HepG2 (cell line): ENCODE measurements around the gene COX7A1. TPM values are rescaled to one million over a fixed set of nuclear protein-coding genes. Genes with fewer than 3 reads are reported as not detected.

ENCODE experiments used
- ATAC-seq: fragments of 200-7000 bp; cut with Tn5 transposase; 3 replicates; pipeline ENCODE4 v1.9.1; 2020; ENCODE audit warnings: mild to moderate bottlenecking, moderate library complexity
- BruUV-seq: library from RNA; stranded (reverse); fragments of 400-500 nt; replicated peaks from 2 replicates; lab custom pipeline; 2021; lab: Mats Ljungman, UMichigan
- CTCF ChIA-PET: fragments of 300-600 bp; formaldehyde crosslinking; extraction: SDS; loops from one replicate; lab custom pipeline; 2021; ENCODE audit warnings: low total read pairs, inconsistent platforms, low intra/inter-chr PET ratio; lab: Yijun Ruan, JAX
- POLR2A ChIA-PET: fragments of 350-600 bp; sonication (Branson Sonifier 250); formaldehyde crosslinking; loops from one replicate; lab custom pipeline; 2020; ENCODE audit warnings: antibody characterized with exemption, inconsistent platforms; lab: Yijun Ruan, JAX
- DNase-seq: peaks from one replicate; pipeline ENCODE4 v3.0.0-alpha.2; 2015; ENCODE audit warnings: low spot score
- FAIRE-seq: peaks from 3 replicates; lab custom pipeline; 2011; peaks lifted over from hg19 to GRCh38; lab: Jason Lieb, UNC
- H2AFZ ChIP-seq: one replicate; pipeline ENCODE4 v1.6.1; 2011; ENCODE audit warnings: low read length, inconsistent platforms
- H3K27ac ChIP-seq: fragments of 300-600 bp; 3 replicates; pipeline ENCODE4 v1.8.0; 2011; ENCODE audit warnings: mixed run types, mild to moderate bottlenecking, mixed read lengths, low read length, inconsistent platforms; ENCODE audit not compliant: insufficient read depth; ENCODE audit errors: extremely low read length
- H3K27me3 ChIP-seq, 2 experiments: fragments of 200-600 bp in 1 of 2; 2 replicates in 1 of 2; 3 replicates in 1 of 2; pipeline versions ENCODE4 v1.6.0 to v1.8.0; 2011; ENCODE audit warnings: low read length in 2 of 2, mild to moderate bottlenecking in 2 of 2, moderate library complexity in 2 of 2, inconsistent platforms in 1 of 2; ENCODE audit not compliant: insufficient read depth in 2 of 2, control insufficient read depth in 1 of 2
- H3K36me3 ChIP-seq, 2 experiments: fragments of 200-600 bp in 1 of 2; replicated peaks in 1 of 2; 2 replicates in 1 of 2; 3 replicates in 1 of 2; pipeline versions ENCODE4 v1.5.1 to v1.8.0; 2011; ENCODE audit warnings: low read length in 2 of 2, inconsistent platforms in 1 of 2; ENCODE audit not compliant: insufficient read depth in 2 of 2, control insufficient read depth in 1 of 2
- H3K4me1 ChIP-seq: 2 replicates; pipeline ENCODE4 v1.5.1; 2012; ENCODE audit warnings: low read length, inconsistent platforms; ENCODE audit not compliant: insufficient read depth
- H3K4me2 ChIP-seq: 2 replicates; pipeline ENCODE4 v1.6.0; 2011; ENCODE audit warnings: low read depth, low read length, inconsistent platforms
- H3K4me3 ChIP-seq, 3 experiments: fragments of 200-600 bp in 1 of 3; sonication (generic), shearing (Covaris generic) in 1 of 3; replicated peaks in 1 of 3; 2 replicates each; pipeline ENCODE4 v1.5.1; 2011 to 2016; ENCODE audit warnings: low read length in 3 of 3, inconsistent platforms in 2 of 3, low read depth in 2 of 3, mild to moderate bottlenecking in 2 of 3, control low read depth in 1 of 3, mixed read lengths in 1 of 3; ENCODE audit not compliant: insufficient read depth in 1 of 3
- H3K79me2 ChIP-seq: one replicate; pipeline ENCODE4 v1.6.1; 2011; ENCODE audit warnings: low read length, inconsistent platforms; ENCODE audit not compliant: insufficient read depth
- H3K9ac ChIP-seq: 2 replicates; pipeline ENCODE4 v1.6.0; 2011; ENCODE audit warnings: mild to moderate bottlenecking, low read depth, low read length, inconsistent platforms; ENCODE audit not compliant: insufficient read depth
- H3K9me3 ChIP-seq: 2 replicates; pipeline ENCODE4 v1.5.1; 2012; ENCODE audit warnings: mild to moderate bottlenecking, low read length
- H4K20me1 ChIP-seq: 2 replicates; pipeline ENCODE4 v1.6.0; 2011; ENCODE audit warnings: inconsistent platforms, mild to moderate bottlenecking, low read length, moderate library complexity; ENCODE audit not compliant: insufficient read depth
- PAF1 ChIP-seq: IDR thresholded peaks from 2 replicates; pipeline ENCODE4 v1.6.1; 2016; ENCODE audit warnings: missing genetic modification reagents, missing compliant biosample characterization
- RFX1 ChIP-seq: fragments of 450-650 bp; IDR thresholded peaks from 2 replicates; pipeline ENCODE4 v1.6.1; 2017
- ZNF770 ChIP-seq: sonication (generic); formaldehyde crosslinking; IDR thresholded peaks from 2 replicates; pipeline ENCODE4 v1.5.0; 2020; ENCODE audit warnings: mild to moderate bottlenecking, missing genetic modification reagents
- WGBS: methylation state at CpG from one replicate; pipeline ENCODE4 v1.1.6; 2017; ENCODE audit warnings: low lambda C conversion rate; 5-methylcytosine and 5-hydroxymethylcytosine counted together
- in situ Hi-C: cut with HindIII; loops from 2 replicates; pipeline ENCODE4 v1.10.0; 2017; ENCODE audit warnings: low pct_unique_long_range_greater_than_20kb; ENCODE audit not compliant: extremely low pct_ligation_motif_present
- intact Hi-C: fragments of 100-400 bp; cut with micrococcal nuclease; formaldehyde crosslinking; loops from one replicate; pipeline ENCODE4 v1.10.0; 2022; ENCODE audit not compliant: unreplicated experiment
- polyA plus RNA-seq, 8 experiments: library from polyadenylated mRNA; depleted of rRNA in 3 of 8; stranded (reverse) in 7 of 8; unstranded in 1 of 8; fragments of >200 nt; fragmentation: Illumina TruSeq in 4 of 8; extraction: Trizol in 4 of 8; gene quantifications; 2 replicates each; pipeline versions ENCODE4 v1.2.1 to v1.2.3, GENCODE V29; 2011 to 2016; ENCODE audit warnings: low read depth in 4 of 8, missing spikeins in 1 of 8, mixed read lengths in 1 of 8; ENCODE audit not compliant: insufficient read depth in 1 of 8
- total RNA-seq, 5 experiments: library from RNA; depleted of rRNA; stranded (reverse); fragments of >200 nt; fragmentation: Illumina TruSeq; extraction: Trizol; gene quantifications; 2 replicates each; pipeline ENCODE4 v1.2.3, GENCODE V29; 2016; ENCODE audit warnings: low read depth in 1 of 5

The COX7A1 gene
- total and polyA plus RNA-seq, 2 of the 13 experiments (the other 11 are each of a cell fraction or from before 2014, with no cell fraction given) = not detected

GRCh38 chr19:36153126-36153525, 879 bp upstream of the COX7A1 start:
- H4K20me1 ChIP-seq = no peaks in the 10 kb centered on the region
- ChIA-PET POLR2A (interaction anchor here (2.1 kb wide), 1 partner anchor 25 kb away, joined by 5 read pairs; no protein-coding TSS in a partner anchor), CTCF (no interaction called here)
- DNase-seq (no peak), ATAC-seq (no peak), FAIRE-seq (no peak)
- H3K79me2 ChIP-seq = no peaks in the 10 kb centered on the region
- no peak overlapping the region for H3K9ac ChIP-seq
- no peak overlapping the region for H2AFZ ChIP-seq
- no peak overlapping the region for H3K27ac ChIP-seq
- no peak overlapping the region for H3K4me3 ChIP-seq
- H3K4me1 ChIP-seq = no peaks in the 10 kb centered on the region
- in situ Hi-C loops (no loop called here), intact Hi-C loops (no loop called here)
- H3K9me3 ChIP-seq = no peaks in the 10 kb centered on the region
- H3K27me3 ChIP-seq = no peaks in the 10 kb centered on the region
- H3K4me2 ChIP-seq = no peak overlapping the region
- WGBS = 94% methylated on average over 10 of the region's 10 CpGs
- no TSS peak for BruUV-seq
- TF ChIP-seq PAF1 (no peak), ZNF770 (CRISPR knock-in tag) (peak; percentile 61; the same call in 1 of the 2 replicates)
- peaks cover 10 to 25% of the 10 kb centered on the region in 2 experiments; a peak in 4 of 5 replicates for H3K36me3 ChIP-seq

- in situ Hi-C loops (no loop called here), intact Hi-C loops (no loop called here)
- no peak overlapping the region for H3K4me3 ChIP-seq
- H3K9ac ChIP-seq = no peak overlapping the region
- no peaks in the 10 kb centered on the region for H3K9me3 ChIP-seq
- 98% methylated on average over 7 of the region's 16 CpGs for WGBS
- no TSS peak for BruUV-seq
- no peak overlapping the region for H3K27ac ChIP-seq
- peaks cover 15 to 33% of the 10 kb centered on the region in 2 experiments; a peak in 4 of 5 replicates for H3K36me3 ChIP-seq
- H3K4me2 ChIP-seq = no peak overlapping the region
- H3K4me1 ChIP-seq = no peaks in the 10 kb centered on the region
- TF ChIP-seq RFX1 = no peak
- ChIA-PET CTCF (no interaction called here), POLR2A (no interaction called here)
- H2AFZ ChIP-seq = no peak overlapping the region
- H4K20me1 ChIP-seq = no peaks in the 10 kb centered on the region
- H3K27me3 ChIP-seq = no peaks in the 10 kb centered on the region
- no peak for DNase-seq
- ATAC-seq = no peak
- no peak for FAIRE-seq
- H3K79me2 ChIP-seq = no peaks in the 10 kb centered on the region
Measured at GRCh38 chr19:36152019-36152351, 262 bp downstream of the COX7A1 start.
